Esophagus squamous epithelium (tissue), 5 donors: Measurements from ENCODE around the gene SLC41A3. TPM values are rescaled to one million over a fixed set of nuclear protein-coding genes. Genes with fewer than 3 reads are reported as not detected.

Experiments used
- DNase-seq: peaks from one replicate; lab custom pipeline; 2025; lab: John Stamatoyannopoulos, UW
- H3K27ac ChIP-seq, 4 donors: fragments of 200-600 bp; sonication (generic); one replicate each; pipeline ENCODE4 v1.5.1; 2016 to 2019; ENCODE audit warnings: mild to moderate bottlenecking in 1 of 4
- H3K27me3 ChIP-seq, 4 donors: fragments of 200-600 bp; sonication (generic); 1 replicate in 3 of 4; 2 replicates in 1 of 4; pipeline versions ENCODE4 v1.5.1 to v1.6.0; 2017 to 2021; ENCODE audit warnings: antibody characterized with exemption in 1 of 4
- H3K36me3 ChIP-seq, 3 donors: fragments of 200-600 bp; sonication (generic); one replicate each; pipeline ENCODE4 v1.5.1; 2016 to 2019
- H3K4me1 ChIP-seq, 3 donors: fragments of 200-600 bp; sonication (generic); one replicate each; pipeline ENCODE4 v1.5.1; 2017 to 2019
- H3K4me3 ChIP-seq, 4 donors: fragments of 200-600 bp; sonication (generic); 1 replicate in 3 of 4; 2 replicates in 1 of 4; pipeline ENCODE4 v1.5.1; 2016 to 2019; ENCODE audit warnings: mild to moderate bottlenecking in 2 of 4, moderate library complexity in 1 of 4
- H3K9me3 ChIP-seq, 3 donors: fragments of 200-600 bp; sonication (generic); one replicate each; pipeline ENCODE4 v1.5.1; 2016 to 2019
- CTCF ChIP-seq, 6 experiments: fragments of 450-650 bp in 4 of 6; fragments of 200-600 bp in 2 of 6; sonication (generic) in 2 of 6; IDR thresholded peaks; one replicate each; pipeline ENCODE4 v1.5.1; 2016 to 2019; ENCODE audit warnings: antibody characterized with exemption in 6 of 6, mild to moderate bottlenecking in 4 of 6, moderate library complexity in 4 of 6
- POLR2A ChIP-seq, 4 donors: fragments of 450-650 bp; IDR thresholded peaks; one replicate each; pipeline ENCODE4 v1.6.1; 2017; ENCODE audit warnings: antibody characterized with exemption in 4 of 4, mild to moderate bottlenecking in 4 of 4, moderate library complexity in 3 of 4
- WGBS, 2 donors: methylation state at CpG; one replicate each; pipeline ENCODE4 v1.1.5; 2018; 5-methylcytosine and 5-hydroxymethylcytosine counted together
- intact Hi-C: fragments of 100-400 bp; cut with DNase I; formaldehyde crosslinking; loops from one replicate; pipeline ENCODE4 v1.15.0; 2022
- total RNA-seq, 4 donors: library from RNA; depleted of rRNA; stranded (reverse); fragments of >200 nt; gene quantifications; one replicate each; pipeline ENCODE4 v1.1.0, GENCODE V29; 2016
- donor health status: DM: yes; HTN: yes; CAD: no.

SLC41A3 gene
- total RNA-seq, 4 donors from 2014 or later = 17.7 to 46.5 (median 20.4) TPM

GRCh38 chr3:126103121-126104027 lies 19.4 kb upstream of the SLC41A3 start:
- no peak for DNase-seq
- no peaks in the 10 kb centered on the region for H3K27me3 ChIP-seq
- no peaks in the 10 kb centered on the region for H3K36me3 ChIP-seq
- 75 to 77% methylated on average over 11 to 14 of the region's 22 CpGs for WGBS, 2 donors
- peaks cover 0 to 22% (median 16%) of the 10 kb centered on the region in 3 donors for H3K4me1 ChIP-seq
- H3K27ac ChIP-seq = peak overlapping the region in 3 of 4 donors; percentile 48 to 84 (median 76)
- no peaks in the 10 kb centered on the region for H3K9me3 ChIP-seq
- TF ChIP-seq CTCF (IDR thresholded peaks at IDR 0.05) = no peak
- TF ChIP-seq POLR2A (IDR thresholded peaks at IDR 0.05) = no peak
- intact Hi-C loops = no loop called here
- no peak overlapping the region for H3K4me3 ChIP-seq

- H3K4me3 ChIP-seq = no peak overlapping the region
- no peak for TF ChIP-seq POLR2A (IDR thresholded peaks at IDR 0.05)
- no peak for TF ChIP-seq CTCF (IDR thresholded peaks at IDR 0.05)
- H3K27ac ChIP-seq = peak overlapping the region; percentile 33 to 84 (median 62)
- peaks cover 0 to 22% (median 16%) of the 10 kb centered on the region in 3 donors for H3K4me1 ChIP-seq
- no peaks in the 10 kb centered on the region for H3K27me3 ChIP-seq
- 20 to 33% methylated on average over 4 to 5 of the region's 5 CpGs for WGBS, 2 donors
- DNase-seq = no peak
- no peaks in the 10 kb centered on the region for H3K36me3 ChIP-seq
- peaks cover 0 to under 1% (median 0%) of the 10 kb centered on the region in 3 donors for H3K9me3 ChIP-seq
- intact Hi-C loops = no loop called here
These were observed 18.6 kb upstream of the SLC41A3 start for GRCh38 chr3:126102530-126102951.

GRCh38 chr3:126102011-126102410 lies 18.1 kb upstream of the SLC41A3 start:
- H3K36me3 ChIP-seq = no peaks in the 10 kb centered on the region
- TF ChIP-seq POLR2A (IDR thresholded peaks at IDR 0.05) (no peak), CTCF (IDR thresholded peaks at IDR 0.05) (no peak)
- no peaks in the 10 kb centered on the region for H3K27me3 ChIP-seq
- peaks cover 0 to 22% (median 16%) of the 10 kb centered on the region in 3 donors for H3K4me1 ChIP-seq
- DNase-seq = no peak
- peak overlapping the region; percentile 12 to 84 (median 60) for H3K27ac ChIP-seq
- H3K4me3 ChIP-seq = no peak overlapping the region
- intact Hi-C loops = no loop called here
- peaks cover 0 to 6% (median under 1%) of the 10 kb centered on the region in 3 donors for H3K9me3 ChIP-seq
- WGBS, 2 donors = 88 to 95% methylated on average over 4 to 6 of the region's 8 CpGs

DNA sequence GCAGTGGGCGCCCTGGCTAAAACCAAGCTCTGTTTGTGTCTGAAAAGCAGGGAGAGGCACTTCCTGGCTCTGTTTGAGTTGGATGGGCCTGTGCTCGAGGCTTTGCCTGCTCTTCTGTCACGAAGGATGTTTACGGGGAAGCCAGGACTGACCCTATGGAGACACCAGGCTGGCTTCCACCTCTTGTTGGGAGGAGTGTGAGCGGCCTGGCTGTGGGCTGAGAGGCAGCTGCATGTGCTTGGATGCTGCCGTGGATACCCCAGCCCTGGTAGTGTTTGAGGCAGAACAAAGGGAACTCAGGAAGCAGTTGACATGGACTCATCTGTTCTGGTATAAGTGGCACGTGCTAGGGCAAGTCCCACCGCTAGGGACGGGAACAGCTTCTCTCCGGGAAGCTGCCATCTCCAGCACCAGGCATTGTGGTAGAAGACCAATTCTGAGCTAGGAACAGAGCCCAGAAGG lies 17.6 kb upstream of the SLC41A3 start:
- Histone ChIP-seq H3K36me3 (no peaks in the 10 kb centered on the region), H3K27me3 (no peaks in the 10 kb centered on the region), H3K27ac (peak overlapping the region; percentile 12 to 84 (median 60)), H3K4me1 (peaks cover 0 to 22% (median 16%) of the 10 kb centered on the region in 3 donors), H3K4me3 (no peak overlapping the region), H3K9me3 (peaks cover 0 to 10% (median 5%) of the 10 kb centered on the region in 3 donors)
- no peak for DNase-seq
- TF ChIP-seq CTCF (IDR thresholded peaks at IDR 0.05) (no peak), POLR2A (IDR thresholded peaks at IDR 0.05) (no peak)
- WGBS, 2 donors = 87 to 100% methylated on average over 1 to 6 of the region's 10 CpGs
- intact Hi-C loops = no loop called here
